Cardiac septum (tissue), 1 donor: Measurements from ENCODE around the gene CENPP. TPM values are rescaled to one million over a fixed set of nuclear protein-coding genes. Genes with fewer than 3 reads are reported as not detected.
"Not testable (repeated sequence)": the region's sequence is repeated elsewhere in the genome, so short reads cannot be mapped to it uniquely, and the experiment has no call there.

Experiments used
- DNase-seq: peaks from one replicate; pipeline ENCODE4 v3.0.0-alpha.2; 2020; ENCODE audit warnings: low spot score
- intact Hi-C: fragments of 100-400 bp; cut with DNase I; formaldehyde crosslinking; loops from one replicate; pipeline ENCODE4 v1.14.0; 2022
- total RNA-seq: library from RNA; stranded (reverse); fragmentation: NEBNext Ultra II Directional; extraction: Animal tissue kit (Norgen Biotek cat#: 25700); gene quantifications from one replicate; pipeline ENCODE4 v1.2.1, GENCODE V29; 2021
- donor health status: DM: no; HTN: no; CAD: no.

CENPP gene
- total RNA-seq, 1 donor from 2014 or later: 3.5 TPM

DNA sequence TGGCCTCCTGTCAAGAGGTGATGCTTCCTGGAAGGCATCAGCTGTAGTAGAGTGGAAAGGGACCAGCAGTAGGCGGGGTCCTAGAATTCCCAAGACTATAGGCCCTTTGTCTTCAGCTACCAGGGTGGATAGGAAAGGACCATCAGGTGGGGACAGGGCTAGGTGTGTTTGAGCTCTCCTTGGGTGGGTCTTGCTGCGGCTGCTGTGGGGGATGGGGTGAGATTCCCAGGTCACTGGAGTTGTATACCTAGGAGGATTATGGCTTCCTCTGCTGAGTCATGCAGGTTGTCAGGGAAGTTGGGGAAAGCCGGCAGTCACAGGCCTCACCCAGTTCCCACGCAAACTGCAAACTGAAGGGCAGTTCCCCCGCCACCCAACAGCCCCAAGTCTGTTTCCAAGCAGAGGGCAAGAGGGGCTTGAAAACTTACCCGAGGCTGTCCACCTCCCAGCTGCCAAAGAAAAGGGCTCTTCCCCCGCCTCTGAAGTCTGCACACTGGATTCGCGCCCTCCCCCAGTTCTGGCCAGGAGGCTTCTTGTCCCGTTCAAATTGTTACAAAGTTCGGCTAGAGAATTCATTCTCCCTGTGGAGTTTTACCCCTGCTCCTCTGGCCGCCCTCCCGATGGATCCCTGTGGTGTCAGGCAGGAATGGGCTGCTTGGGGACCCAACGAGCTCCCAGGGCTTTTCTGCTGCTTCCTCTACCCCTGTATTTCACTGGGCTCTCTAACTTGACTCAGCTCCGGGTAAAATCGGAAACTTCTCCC is 233.0 kb downstream of the CENPP start:
- no peak for DNase-seq
- intact Hi-C loops: no loop called here

GRCh38 chr9:92561374-92562330 is 235.9 kb downstream of the CENPP start:
- intact Hi-C loops: no loop called here

GRCh38 chr9:92562461-92562967 is 236.8 kb downstream of the CENPP start:
- intact Hi-C loops: no loop called here
- no peak for DNase-seq

More at GRCh38 chr9:92561374-92562330, 235.9 kb downstream of the CENPP start:
- DNase-seq: no peak

GRCh38 chr9:92563116-92564100 is 237.7 kb downstream of the CENPP start:
- intact Hi-C loops: no loop called here
- no peak for DNase-seq

- intact Hi-C loops: no loop called here
These were observed 238.8 kb downstream of the CENPP start for GRCh38 chr9:92564504-92564903.

DNA sequence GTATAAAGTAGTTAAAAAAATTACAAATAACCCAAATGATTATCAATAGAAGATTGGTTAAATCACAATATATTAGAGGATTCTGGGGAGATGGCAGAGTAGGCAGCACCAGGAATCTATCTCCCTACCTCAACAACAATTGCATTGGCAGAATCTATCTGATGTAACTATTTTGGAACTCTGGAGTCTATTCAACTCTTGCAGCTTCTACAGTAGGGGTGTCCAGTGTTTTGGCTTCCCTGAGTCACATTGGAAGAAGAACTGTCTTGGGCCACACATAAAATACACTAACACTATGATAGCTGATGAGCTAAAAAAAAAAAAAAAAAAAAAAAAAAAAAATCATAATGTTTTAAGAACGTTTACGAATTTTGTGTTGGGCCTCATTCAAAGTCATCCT is 239.2 kb downstream of the CENPP start:
- intact Hi-C loops: no loop called here
- no peak for DNase-seq

More at GRCh38 chr9:92564504-92564903, 238.8 kb downstream of the CENPP start:
- no peak for DNase-seq

DNA sequence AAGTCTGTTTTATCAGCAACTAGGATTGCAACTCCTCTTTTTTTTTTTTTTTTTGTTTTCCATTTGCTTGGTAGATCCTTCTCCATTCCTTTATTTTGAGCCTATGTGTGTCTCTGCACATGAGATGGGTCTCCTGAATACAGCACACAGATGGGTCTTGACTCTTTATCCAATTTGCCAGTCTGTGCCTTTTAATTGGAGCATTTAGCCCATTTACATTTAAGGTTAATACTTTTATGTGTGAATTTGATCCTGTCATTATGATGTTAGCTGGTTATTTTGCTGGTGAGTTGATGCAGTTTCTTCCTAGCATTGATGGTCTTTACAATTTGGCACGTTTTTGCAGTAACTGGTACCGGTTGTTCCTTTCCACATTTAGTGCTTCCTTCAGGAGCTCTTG is 246.1 kb downstream of the CENPP start:
- intact Hi-C loops, DNase-seq: not testable (repeated sequence)

DNA sequence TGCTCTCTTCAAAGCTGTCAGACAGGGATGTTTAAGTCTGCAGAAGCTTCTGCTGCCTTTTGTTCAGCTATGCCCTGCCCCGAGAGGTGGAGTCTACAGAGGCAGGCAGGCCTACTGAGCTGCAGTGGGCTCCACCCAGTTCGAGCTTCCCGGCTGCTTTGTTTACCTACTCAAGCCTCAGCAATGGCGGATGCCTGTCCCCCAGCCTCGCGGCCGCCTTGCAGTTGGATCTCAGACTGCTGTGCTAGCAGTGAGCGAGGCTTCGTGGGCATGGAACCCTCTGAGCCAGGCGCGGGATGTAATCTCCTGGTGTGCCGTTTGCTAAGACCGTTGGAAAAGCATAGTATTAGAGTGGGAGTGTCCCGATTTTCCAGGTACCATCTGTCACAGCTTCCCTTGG is 247.9 kb downstream of the CENPP start:
- DNase-seq, intact Hi-C loops: not testable (repeated sequence)

DNA sequence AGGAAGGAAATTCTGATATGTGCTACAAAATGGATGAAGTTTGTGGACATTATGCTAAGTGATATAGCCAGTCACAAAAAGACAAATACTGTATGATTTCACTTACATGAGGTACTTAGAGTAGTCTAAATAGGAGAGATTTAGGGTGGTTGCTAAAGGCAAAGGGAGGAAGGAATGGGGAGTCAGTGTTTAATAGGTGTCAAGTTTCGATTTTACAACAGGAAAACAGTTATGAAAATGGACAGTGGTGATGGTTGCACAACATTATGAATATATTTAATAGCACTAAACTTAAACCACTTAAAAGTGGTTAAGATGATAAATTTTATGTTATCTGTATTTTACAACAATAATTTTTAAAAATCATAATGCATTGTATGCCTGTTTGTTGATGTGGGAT is 250.4 kb downstream of the CENPP start:
- intact Hi-C loops: no loop called here

DNA sequence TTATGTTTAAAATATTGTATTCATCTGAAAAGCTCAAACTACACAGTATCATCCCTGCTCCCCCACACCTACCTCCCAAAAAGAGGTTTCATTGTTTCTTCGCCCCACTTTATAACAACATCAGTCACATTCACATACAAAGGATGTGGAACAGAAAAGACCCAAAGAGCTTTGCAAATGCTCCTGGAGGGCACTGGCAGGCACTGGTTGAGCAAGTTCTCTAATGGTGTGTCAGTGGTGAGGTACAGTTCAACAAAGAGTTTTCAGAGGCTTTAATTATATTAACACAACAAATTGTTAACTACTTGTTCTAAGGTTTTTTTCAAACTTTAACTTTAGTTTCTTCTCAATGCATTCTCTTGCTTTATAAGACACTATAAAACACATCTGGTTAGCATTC is 264.2 kb downstream of the CENPP start:
- intact Hi-C loops: no loop called here

More for the DNA sequence above, 250.4 kb downstream of the CENPP start:
- no peak for DNase-seq

GRCh38 chr9:92590377-92590776 is 264.6 kb downstream of the CENPP start:
- intact Hi-C loops: no loop called here
- no peak for DNase-seq

More for the DNA sequence above, 264.2 kb downstream of the CENPP start:
- DNase-seq: no peak

- intact Hi-C loops: no loop called here
- DNase-seq: no peak
These were observed 266.8 kb downstream of the CENPP start for GRCh38 chr9:92592537-92592936.

DNA sequence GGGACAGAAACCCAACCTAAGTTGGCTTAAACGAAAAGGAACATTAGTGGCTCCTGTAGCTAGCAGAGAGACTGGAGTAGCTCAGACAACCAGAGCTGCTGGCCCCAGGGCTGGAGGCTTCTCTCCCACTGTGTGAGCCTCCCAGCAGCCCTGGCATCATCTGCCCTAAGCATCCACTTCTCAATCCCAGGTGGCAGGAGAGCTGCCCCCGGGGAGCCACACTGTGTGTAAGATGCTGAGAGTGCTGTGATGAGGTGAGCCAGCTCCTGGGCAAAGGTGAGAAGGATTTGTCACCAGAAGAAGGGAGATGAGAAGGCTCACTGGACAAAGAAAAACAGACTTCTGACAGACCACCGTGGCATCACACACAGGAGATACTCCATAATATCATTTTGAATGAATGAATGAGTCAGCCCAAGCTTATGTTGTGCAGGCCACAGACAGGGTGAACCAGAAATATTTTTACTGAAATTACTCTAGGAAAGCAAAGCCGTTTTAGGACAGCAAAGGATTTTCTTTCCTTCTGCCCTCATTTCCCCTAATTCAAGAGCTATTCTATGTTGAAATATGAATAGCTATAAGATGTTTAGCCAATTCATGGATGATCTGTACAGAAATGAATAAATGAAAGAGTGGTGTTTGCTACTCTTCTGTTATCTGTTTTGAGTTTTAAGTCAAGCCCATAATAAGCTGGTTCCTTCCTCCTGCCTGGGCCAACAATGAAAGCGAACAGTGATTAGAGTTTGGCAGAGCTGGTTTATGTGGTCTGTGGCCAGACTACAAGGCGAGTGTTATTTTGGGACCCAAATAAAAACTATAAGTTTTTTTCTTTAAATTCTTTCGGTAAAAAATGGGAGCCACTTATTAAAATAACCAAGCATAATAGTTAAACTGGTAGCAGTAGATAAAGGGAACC is 267.5 kb downstream of the CENPP start:
- no peak for DNase-seq
- intact Hi-C loops: no loop called here

DNA sequence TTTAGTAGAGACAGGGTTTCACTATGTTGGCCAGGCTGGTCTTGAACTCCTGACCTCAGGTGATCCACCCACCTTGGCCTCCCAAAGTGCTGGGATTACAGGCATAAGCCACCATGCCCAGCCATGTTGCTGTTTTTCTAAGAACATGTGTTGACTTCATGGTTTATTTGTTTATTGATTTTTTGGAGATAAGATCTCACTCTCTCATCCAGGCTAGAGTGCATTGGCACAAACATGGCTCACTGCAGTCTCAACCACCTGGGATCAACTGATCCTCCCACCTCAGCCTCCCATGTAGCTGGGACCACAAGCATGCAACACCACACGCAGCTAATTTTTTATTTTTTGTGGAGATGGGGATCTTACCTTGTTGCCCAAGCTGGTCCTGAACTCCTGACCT is 269.3 kb downstream of the CENPP start:
- DNase-seq, intact Hi-C loops: not testable (repeated sequence)

DNA sequence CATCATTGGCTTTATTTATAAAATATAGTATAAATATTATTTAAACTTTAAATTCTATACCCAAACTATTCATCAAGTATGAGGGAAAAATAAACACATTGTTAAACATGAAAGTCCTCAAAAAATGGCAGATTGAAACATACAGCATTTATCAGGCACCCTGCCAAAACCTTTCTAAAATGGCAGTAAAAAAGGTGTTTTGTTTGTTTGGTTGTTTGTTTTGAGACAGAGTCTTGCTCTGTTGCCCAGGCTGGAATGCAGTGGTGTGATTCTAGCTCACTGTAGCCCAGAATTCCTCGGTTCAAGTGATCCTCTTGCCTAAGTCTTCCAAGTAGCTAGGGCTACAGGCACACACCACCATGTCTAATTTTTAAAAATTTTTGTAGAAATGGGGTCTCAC is 270.2 kb downstream of the CENPP start:
- intact Hi-C loops: no loop called here
- no peak for DNase-seq

- intact Hi-C loops: no loop called here
- no peak for DNase-seq
These were observed 272.6 kb downstream of the CENPP start for GRCh38 chr9:92598382-92598781.

DNA sequence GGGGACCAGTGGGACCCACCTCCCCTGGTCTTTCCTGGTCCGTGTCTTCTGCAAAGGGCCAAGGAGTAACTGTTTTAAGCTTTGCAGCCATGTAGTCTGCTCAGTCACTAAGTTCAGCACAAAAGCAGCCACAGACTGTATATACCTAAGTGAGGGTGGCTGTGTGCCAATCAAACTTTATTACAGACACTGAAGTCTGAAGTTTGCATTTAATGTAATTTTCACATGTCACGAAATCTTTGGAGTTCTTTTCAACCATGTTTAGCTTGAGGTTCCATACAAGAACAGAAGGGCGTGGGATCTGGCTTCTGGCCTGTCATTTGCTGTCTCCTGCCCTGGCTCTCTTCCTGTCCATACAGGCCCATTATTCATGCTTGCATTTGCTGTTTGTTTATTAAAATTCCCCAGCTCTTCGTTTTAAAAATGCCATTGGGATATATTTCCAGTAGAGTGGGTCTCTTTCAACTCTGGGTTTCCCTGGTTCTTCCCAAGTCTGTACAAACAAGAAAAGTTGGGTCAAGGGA is 274.2 kb downstream of the CENPP start:
- intact Hi-C loops: no loop called here
- DNase-seq: no peak
